ENCODE data around the gene GPR146.

GPR146 gene

DNA sequence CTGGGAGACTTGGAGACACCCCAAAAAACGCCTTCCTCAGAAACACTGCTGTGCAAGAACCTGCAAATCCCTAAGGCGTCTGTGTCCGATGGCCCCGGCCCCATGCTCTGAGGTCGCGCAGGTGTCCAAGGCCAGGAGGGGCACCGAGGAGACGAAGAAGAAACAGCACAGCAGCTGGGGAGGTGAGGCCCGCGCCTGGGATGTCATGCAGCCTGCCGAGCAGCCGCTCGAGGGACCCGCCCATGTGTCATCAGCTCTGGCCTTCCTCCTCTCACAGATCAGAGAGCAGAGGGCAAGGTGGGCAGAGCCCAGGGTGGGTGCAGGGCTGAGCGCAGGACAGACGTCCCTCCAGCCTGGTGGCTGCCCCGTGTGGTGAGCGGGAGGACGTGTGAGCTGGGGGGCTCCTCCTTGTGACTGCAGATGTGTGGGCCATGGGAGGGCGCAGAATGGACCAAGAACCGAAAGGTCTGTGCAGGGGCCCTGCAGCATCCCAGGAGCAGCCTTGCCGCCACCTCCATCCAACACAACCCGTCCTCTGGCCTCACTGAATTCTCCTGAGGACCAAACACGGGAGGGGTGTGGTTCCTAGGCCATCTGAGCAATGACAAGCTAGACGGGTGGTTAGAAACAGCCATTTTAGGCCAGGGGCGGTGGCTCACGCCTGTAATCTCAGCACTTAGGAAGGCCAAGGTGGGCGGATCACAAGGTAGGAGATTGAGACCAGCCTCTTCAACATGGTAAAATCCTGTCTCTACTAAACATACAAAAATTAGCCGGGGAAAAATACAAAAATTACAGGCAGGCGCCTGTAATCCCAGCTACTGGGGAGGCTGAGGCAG lies 30.5 kb downstream of the GPR146 start:
- no peaks in the 10 kb centered on the region for H3K4me1 ChIP-seq (ENCODE audit: control insufficient read depth, insufficient read depth, low read length)
- H3K9ac ChIP-seq (ENCODE audit: low read length): no peak overlapping the region
- H3K27ac ChIP-seq (ENCODE audit: low read depth, low read length): no peak overlapping the region
- H3K36me3 ChIP-seq (ENCODE audit: control insufficient read depth, insufficient read depth, low read length): no peaks in the 10 kb centered on the region
- H3K4me3 ChIP-seq (ENCODE audit: low read length): no peak overlapping the region
- no peaks in the 10 kb centered on the region for H3K27me3 ChIP-seq (ENCODE audit: control insufficient read depth, insufficient read depth, low read length)

DNA sequence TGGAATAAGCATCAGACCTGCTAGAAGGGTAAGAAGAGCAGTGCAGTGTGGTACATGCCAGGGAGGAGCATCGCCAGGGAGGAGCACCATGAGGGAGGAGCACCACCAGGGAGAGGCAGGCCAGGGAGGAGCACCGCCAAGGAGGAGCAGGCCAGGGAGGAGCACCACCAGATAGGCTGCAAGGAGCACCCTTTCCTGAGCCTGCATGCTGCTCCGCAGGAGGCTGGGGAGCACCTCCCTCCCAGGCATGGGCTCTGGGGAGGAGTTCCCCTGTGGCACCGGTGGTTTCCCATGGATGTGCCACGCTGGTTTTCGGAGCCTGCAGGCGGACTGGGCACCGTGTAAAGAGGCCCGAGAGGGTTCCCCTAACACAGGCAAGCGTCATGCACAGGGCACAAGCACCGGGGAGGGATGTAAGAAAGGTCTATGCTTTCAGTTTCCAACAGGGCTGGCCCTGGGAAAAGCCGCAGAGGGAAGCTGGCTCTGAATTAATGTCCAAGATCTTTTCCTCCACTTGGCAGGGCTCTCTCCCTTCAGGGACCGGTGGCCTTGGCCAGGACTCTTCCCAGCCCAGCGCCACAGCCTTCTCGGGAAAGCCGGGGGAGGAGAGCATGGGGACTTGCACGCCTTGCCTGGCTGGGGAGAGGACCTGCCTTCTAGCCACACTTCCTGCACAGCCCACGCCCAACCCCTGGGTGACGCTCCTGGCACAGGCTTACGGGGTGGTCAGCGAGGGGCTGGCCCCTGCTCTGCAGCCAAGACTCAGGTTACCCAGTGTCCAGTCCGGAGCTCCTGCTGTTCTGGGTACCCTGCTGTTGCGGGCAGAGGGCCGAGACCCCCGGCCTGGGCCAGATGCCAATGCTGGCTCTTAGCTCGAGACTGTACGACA lies 32.1 kb downstream of the GPR146 start:
- Histone ChIP-seq H3K9ac (ENCODE audit: low read length) (no peak overlapping the region), H3K36me3 (ENCODE audit: control insufficient read depth, insufficient read depth, low read length) (no peaks in the 10 kb centered on the region), H3K4me1 (ENCODE audit: control insufficient read depth, insufficient read depth, low read length) (no peaks in the 10 kb centered on the region), H3K27ac (ENCODE audit: low read depth, low read length) (no peak overlapping the region), H3K27me3 (ENCODE audit: control insufficient read depth, insufficient read depth, low read length) (no peaks in the 10 kb centered on the region), H3K4me3 (ENCODE audit: low read length) (peak overlapping the region; percentile 8)

DNA sequence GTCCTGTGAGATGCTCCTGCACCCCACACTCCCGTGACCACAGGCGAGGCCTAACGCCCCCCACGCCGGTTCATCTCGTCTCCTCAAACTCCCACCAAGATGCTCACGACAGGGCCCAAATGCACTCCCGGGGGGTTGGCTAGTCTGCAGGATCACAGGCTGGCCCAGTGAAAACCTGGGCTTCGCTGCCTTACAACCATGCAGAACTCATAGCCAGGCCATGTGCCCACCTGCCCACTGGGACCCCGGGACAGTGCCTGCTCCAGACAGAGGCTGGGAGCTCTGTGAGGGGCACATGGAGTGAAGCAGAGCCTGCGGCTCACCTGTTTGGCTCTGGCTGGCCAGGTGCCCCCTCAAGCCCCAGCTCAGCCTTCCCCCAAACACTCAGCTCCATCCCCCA lies 34.2 kb downstream of the GPR146 start:
- no peak overlapping the region for H3K9ac ChIP-seq (ENCODE audit: low read length)
- H3K27ac ChIP-seq (ENCODE audit: low read depth, low read length): no peak overlapping the region
- H3K27me3 ChIP-seq (ENCODE audit: control insufficient read depth, insufficient read depth, low read length): no peaks in the 10 kb centered on the region
- no peaks in the 10 kb centered on the region for H3K36me3 ChIP-seq (ENCODE audit: control insufficient read depth, insufficient read depth, low read length)
- H3K4me1 ChIP-seq (ENCODE audit: control insufficient read depth, insufficient read depth, low read length): peaks cover 2% of the 10 kb centered on the region
- no peak overlapping the region for H3K4me3 ChIP-seq (ENCODE audit: low read length)

DNA sequence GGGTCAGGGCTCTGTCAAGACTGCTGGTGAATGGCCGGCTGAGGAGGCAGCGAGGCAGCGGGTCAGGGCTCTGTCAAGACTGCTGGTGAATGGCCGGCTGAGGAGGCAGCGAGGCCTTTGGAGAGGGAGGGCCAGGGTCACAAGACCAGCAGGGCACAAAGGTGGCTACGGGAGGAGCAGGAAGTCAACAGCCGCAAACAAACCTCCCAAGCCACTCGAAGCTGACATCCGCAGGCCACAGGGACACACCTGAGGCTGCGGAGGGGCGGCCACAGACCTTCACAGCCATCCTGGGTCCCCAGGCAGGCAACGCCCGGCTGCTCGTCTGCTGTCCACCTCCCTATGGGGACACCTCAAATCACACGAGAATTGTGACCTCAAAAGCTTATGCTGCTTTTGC lies 34.6 kb downstream of the GPR146 start:
- peaks cover 2% of the 10 kb centered on the region for H3K4me1 ChIP-seq (ENCODE audit: control insufficient read depth, insufficient read depth, low read length)

DNA sequence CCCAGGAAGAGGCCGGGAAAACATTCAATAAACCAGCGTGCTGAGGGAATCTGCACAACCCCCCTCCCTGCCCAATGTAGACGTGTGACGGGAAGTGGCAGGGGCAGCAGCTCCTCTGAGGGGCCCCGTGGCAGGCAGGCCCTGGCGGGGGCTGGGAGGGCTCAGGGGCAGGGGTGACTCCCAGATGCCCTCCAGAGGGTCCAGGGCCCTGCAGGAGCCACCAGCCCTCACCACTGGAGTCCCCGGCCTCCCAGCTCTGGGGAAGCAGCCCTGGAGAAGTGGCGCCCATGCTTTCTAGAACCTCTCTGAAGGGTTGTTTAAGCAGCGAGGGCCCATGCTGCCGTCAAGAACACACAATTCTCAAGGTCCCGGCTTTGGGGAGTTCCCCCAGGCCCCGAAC lies 35.2 kb downstream of the GPR146 start:
- Histone ChIP-seq H3K9ac (ENCODE audit: low read length) (no peak overlapping the region), H3K4me3 (ENCODE audit: low read length) (no peak overlapping the region), H3K27me3 (ENCODE audit: control insufficient read depth, insufficient read depth, low read length) (no peaks in the 10 kb centered on the region), H3K36me3 (ENCODE audit: control insufficient read depth, insufficient read depth, low read length) (no peaks in the 10 kb centered on the region), H3K27ac (ENCODE audit: low read depth, low read length) (no peak overlapping the region), H3K4me1 (ENCODE audit: control insufficient read depth, insufficient read depth, low read length) (peaks cover 2% of the 10 kb centered on the region)

More for the DNA sequence above, 34.6 kb downstream of the GPR146 start:
- Histone ChIP-seq H3K27me3 (ENCODE audit: control insufficient read depth, insufficient read depth, low read length) (no peaks in the 10 kb centered on the region), H3K4me3 (ENCODE audit: low read length) (no peak overlapping the region), H3K27ac (ENCODE audit: low read depth, low read length) (no peak overlapping the region), H3K36me3 (ENCODE audit: control insufficient read depth, insufficient read depth, low read length) (no peaks in the 10 kb centered on the region), H3K9ac (ENCODE audit: low read length) (no peak overlapping the region)

DNA sequence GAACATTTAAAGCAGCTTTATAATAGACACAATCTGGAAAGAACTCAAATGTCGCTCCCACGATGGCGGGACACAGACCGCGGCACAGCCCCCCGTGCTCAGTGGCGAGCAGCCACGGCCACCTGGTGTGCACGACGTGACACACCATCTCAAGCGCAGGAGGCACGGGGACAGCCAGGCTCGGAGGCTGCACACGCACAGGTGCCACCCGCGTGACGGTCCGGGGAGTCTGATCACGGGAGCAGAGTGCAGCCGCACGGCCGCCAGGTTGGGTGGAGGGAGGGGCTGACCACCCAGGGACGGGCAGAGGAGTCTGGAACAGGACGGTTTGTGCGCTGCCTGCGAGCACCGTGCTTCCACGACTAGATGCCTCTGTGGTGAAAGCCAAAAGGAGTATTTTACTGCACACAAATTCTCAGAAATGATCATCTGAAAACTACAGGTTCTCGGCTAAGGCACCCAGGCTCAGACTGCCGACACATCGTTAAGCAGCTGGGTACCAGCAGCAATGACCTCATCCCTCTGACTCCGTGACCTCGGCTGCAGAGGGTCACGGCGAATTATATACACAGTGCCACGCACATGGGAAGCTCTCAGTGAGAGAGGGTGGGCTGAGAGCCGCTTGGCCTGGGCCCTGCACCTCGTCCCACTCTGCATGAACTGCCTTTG lies 36.0 kb downstream of the GPR146 start:
- Histone ChIP-seq H3K36me3 (ENCODE audit: control insufficient read depth, insufficient read depth, low read length) (no peaks in the 10 kb centered on the region), H3K27ac (ENCODE audit: low read depth, low read length) (no peak overlapping the region), H3K4me3 (ENCODE audit: low read length) (no peak overlapping the region), H3K27me3 (ENCODE audit: control insufficient read depth, insufficient read depth, low read length) (no peaks in the 10 kb centered on the region), H3K9ac (ENCODE audit: low read length) (no peak overlapping the region), H3K4me1 (ENCODE audit: control insufficient read depth, insufficient read depth, low read length) (peaks cover 2% of the 10 kb centered on the region)

DNA sequence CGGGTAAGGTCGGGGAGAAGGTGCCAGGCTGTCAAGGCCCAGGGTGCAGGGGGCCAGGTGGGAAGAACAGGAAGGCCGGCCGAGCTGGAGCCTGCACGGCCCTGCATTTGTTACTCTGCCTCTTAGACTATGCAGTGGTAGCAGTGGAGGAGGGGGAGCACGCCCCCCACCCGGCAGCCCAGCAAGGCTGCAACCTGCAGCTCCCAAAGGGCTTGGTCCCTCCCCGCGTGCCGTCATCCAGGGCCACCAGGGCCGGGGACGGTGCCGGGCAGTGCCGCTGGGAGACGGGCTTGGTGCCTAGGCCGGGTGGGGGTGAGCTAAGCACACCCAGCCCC lies 36.5 kb downstream of the GPR146 start:
- Histone ChIP-seq H3K36me3 (ENCODE audit: control insufficient read depth, insufficient read depth, low read length) (no peaks in the 10 kb centered on the region), H3K4me1 (ENCODE audit: control insufficient read depth, insufficient read depth, low read length) (peaks cover 2% of the 10 kb centered on the region), H3K4me3 (ENCODE audit: low read length) (no peak overlapping the region), H3K27ac (ENCODE audit: low read depth, low read length) (no peak overlapping the region), H3K27me3 (ENCODE audit: control insufficient read depth, insufficient read depth, low read length) (no peaks in the 10 kb centered on the region), H3K9ac (ENCODE audit: low read length) (no peak overlapping the region)

DNA sequence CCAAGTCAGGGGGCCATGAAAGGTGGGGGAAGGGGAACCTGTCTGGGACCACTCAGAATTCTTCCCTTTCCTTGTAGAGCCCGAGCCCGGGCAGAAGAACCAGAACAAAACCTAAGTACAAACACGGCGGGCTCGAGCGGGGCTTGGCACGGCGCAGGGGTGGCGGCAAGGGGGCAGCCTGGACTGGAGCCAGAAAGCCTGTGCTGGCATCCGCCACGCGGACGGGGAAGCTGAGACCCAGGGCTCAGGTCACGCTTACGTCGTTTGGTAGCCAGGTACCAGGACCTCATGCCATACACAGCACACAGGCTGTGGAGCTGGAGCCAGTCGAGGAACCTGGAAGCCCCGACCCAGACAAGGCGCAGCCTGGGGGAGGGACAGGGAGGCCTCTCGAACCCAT lies 37.0 kb downstream of the GPR146 start:
- H3K4me1 ChIP-seq (ENCODE audit: control insufficient read depth, insufficient read depth, low read length): peaks cover 3% of the 10 kb centered on the region
- no peak overlapping the region for H3K4me3 ChIP-seq (ENCODE audit: low read length)
- no peaks in the 10 kb centered on the region for H3K27me3 ChIP-seq (ENCODE audit: control insufficient read depth, insufficient read depth, low read length)
- no peak overlapping the region for H3K9ac ChIP-seq (ENCODE audit: low read length)
- H3K27ac ChIP-seq (ENCODE audit: low read depth, low read length): no peak overlapping the region
- no peaks in the 10 kb centered on the region for H3K36me3 ChIP-seq (ENCODE audit: control insufficient read depth, insufficient read depth, low read length)

DNA sequence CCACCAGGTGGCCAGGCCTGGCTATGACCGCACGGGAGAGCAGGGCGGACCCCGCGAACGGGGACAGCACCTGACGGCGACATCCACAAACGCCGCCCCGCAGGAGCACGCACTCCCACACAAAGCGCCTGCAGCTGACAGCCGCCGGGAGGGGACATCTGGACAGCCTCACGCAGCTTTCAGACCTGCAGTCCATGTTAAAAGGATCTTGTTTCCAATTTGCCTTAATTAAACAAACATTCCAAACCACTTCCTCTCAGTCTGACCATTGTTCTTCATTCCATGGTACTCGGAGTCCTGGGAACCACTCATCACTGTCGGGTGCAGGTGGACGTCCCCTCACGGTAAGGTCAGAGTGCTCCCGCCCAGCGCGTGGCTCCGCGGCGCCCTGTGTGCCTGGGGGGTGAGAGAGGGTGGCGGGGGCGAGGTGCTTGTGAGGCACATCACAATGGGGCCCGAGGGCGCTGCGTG lies 37.6 kb downstream of the GPR146 start:
- H3K4me1 ChIP-seq (ENCODE audit: control insufficient read depth, insufficient read depth, low read length): peaks cover 8% of the 10 kb centered on the region
- no peaks in the 10 kb centered on the region for H3K36me3 ChIP-seq (ENCODE audit: control insufficient read depth, insufficient read depth, low read length)
- no peak overlapping the region for H3K27ac ChIP-seq (ENCODE audit: low read depth, low read length)
- H3K27me3 ChIP-seq (ENCODE audit: control insufficient read depth, insufficient read depth, low read length): no peaks in the 10 kb centered on the region
- no peak overlapping the region for H3K9ac ChIP-seq (ENCODE audit: low read length)
- H3K4me3 ChIP-seq (ENCODE audit: low read length): no peak overlapping the region

DNA sequence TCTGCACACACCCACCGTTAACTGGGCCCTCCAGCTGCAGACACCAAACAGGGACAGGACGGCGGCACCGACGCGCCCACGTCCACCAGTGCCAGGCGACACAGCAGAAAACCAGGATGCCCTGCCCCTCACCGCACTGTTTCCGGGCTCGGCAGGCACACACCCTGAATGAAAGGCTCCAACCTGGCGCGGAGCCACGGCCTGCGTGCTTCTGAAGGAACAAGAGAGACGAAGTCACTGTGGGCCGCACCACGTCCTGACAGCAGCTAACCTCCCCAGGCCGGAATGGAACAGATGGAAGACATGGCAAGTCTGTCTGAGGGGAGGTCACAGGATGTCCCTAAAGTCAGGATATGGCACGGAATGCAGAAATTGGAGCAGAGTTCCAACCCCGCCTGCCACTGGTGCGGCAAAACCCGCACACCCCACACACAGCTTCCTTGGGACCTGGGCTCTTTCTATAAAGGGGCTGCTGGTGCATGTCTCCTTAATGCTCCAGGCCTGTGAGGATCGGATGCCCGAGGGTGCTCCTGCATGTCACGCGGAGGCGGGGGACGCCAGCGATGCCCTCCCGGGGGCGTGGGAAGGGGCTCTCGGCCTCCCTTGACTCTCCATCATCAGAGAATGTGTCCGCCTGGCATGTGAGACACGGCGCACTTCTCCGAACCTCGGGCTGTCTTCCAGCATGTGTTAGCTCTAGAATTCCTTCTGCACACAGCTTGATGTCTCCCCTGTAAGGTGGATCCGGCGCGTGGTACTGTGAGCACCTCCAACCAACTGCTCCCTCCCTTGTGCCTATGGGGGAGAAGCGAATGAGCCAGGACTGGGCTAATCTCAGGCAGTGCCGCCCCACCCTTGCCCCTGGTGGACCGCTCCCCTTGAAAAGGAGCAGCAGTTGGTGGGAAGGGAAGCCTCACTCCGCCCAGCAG lies 39.6 kb downstream of the GPR146 start:
- H3K4me3 ChIP-seq (ENCODE audit: low read length): no peak overlapping the region
- peaks cover 20% of the 10 kb centered on the region for H3K4me1 ChIP-seq (ENCODE audit: control insufficient read depth, insufficient read depth, low read length)
- no peak overlapping the region for H3K27ac ChIP-seq (ENCODE audit: low read depth, low read length)
- no peaks in the 10 kb centered on the region for H3K27me3 ChIP-seq (ENCODE audit: control insufficient read depth, insufficient read depth, low read length)
- no peak overlapping the region for H3K9ac ChIP-seq (ENCODE audit: low read length)
- H3K36me3 ChIP-seq (ENCODE audit: control insufficient read depth, insufficient read depth, low read length): no peaks in the 10 kb centered on the region

DNA sequence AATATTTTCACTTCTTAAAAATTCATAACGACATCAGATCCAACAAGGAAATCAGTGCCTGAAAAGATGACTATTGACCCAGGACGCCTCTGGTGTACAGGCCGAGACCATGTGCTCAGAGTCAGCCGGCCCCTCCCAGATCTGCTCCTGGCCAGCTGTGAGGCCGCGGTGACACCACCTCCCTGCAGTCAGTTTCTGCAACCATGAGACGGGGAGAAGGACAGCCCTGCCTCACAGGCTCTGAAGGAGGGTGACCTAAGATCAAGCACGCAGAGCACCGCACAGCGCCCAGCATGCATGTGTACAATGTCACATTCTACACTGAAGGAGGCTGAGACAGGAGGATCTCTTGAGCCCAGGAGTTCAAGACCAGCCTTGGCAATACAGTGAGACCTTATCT lies 40.9 kb downstream of the GPR146 start:
- Histone ChIP-seq H3K27me3 (ENCODE audit: control insufficient read depth, insufficient read depth, low read length) (no peaks in the 10 kb centered on the region), H3K36me3 (ENCODE audit: control insufficient read depth, insufficient read depth, low read length) (no peaks in the 10 kb centered on the region), H3K4me3 (ENCODE audit: low read length) (no peak overlapping the region), H3K27ac (ENCODE audit: low read depth, low read length) (no peak overlapping the region), H3K4me1 (ENCODE audit: control insufficient read depth, insufficient read depth, low read length) (peaks cover 20% of the 10 kb centered on the region), H3K9ac (ENCODE audit: low read length) (no peak overlapping the region)
